ENCODE measurements around the gene FLRT3.

Gene FLRT3

GRCh38 chr20:14337400-14338171 is at the start of gene FLRT3:
Gene FLRT3 (minus strand): TSS chr20:14337612. CDS start chr20:14327506, 10,106 bp downstream.
- peak; percentile 55 for DNase-seq

GRCh38 chr20:14386726-14387125 is 49.3 kb upstream of the FLRT3 start:
- no peak for DNase-seq

- DNase-seq: no peak
Measured at GRCh38 chr20:14385176-14385740, 47.8 kb upstream of the FLRT3 start.

- no peak for DNase-seq
Measured at GRCh38 chr20:14384416-14385175, 47.2 kb upstream of the FLRT3 start.

GRCh38 chr20:14383335-14383734 is 45.9 kb upstream of the FLRT3 start:
- no peak for DNase-seq

- no peak for DNase-seq
Measured at GRCh38 chr20:14378326-14378725, 40.9 kb upstream of the FLRT3 start.

GRCh38 chr20:14375416-14375985 is 38.1 kb upstream of the FLRT3 start:
- peak; percentile 71 for DNase-seq

GRCh38 chr20:14374196-14374595 is 36.8 kb upstream of the FLRT3 start:
- no peak for DNase-seq

GRCh38 chr20:14361509-14362345 is 24.3 kb upstream of the FLRT3 start:
- DNase-seq: no peak

GRCh38 chr20:14360416-14360815 is 23.0 kb upstream of the FLRT3 start:
- no peak for DNase-seq

GRCh38 chr20:14355791-14356190 is 18.4 kb upstream of the FLRT3 start:
- no peak for DNase-seq

- no peak for DNase-seq
Measured at GRCh38 chr20:14344746-14345145, 7.3 kb upstream of the FLRT3 start.

- no peak for DNase-seq
Measured at GRCh38 chr20:14343491-14344065, 6.2 kb upstream of the FLRT3 start.

GRCh38 chr20:14342918-14343317 is 5.5 kb upstream of the FLRT3 start:
- DNase-seq: no peak

- no peak for DNase-seq
Measured at GRCh38 chr20:14341801-14342200, 4.4 kb upstream of the FLRT3 start.

- DNase-seq: no peak
Measured at GRCh38 chr20:14336686-14337085, 726 bp downstream of the FLRT3 start.

- DNase-seq: no peak
Measured at GRCh38 chr20:14335052-14335451, 2.4 kb downstream of the FLRT3 start.

GRCh38 chr20:14334306-14334930 is 3.0 kb downstream of the FLRT3 start:
- peak; percentile 36 for DNase-seq

- DNase-seq: no peak
Measured at GRCh38 chr20:14333721-14334120, 3.7 kb downstream of the FLRT3 start.

- DNase-seq: no peak
Measured at GRCh38 chr20:14332866-14333265, 4.5 kb downstream of the FLRT3 start.

GRCh38 chr20:14331646-14332045 is 5.8 kb downstream of the FLRT3 start:
- no peak for DNase-seq

- no peak for DNase-seq
Measured at GRCh38 chr20:14319704-14320103, 17.7 kb downstream of the FLRT3 start.
